ENCODE results near the gene GALNTL6.

Gene GALNTL6

DNA sequence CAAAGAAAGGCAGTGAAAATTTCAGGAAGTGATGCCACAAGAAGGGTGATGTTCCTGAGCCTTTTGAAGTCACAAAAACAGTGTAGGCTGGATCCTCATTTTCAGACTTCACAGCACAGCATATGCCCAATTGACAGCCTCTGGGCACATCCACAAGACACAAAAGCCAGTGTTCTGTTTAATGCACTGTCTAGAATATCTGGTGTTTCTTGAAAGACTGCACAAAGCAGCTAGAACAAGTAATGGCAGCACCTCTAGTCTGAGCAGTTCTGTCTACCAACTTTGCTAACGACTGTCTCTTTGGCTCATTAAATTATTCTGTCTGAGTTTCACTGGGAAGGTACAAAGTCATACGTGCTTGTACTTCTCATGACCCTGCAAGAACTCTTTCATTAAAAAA lies 938.3 kb downstream of the GALNTL6 start:
- H3K4me2 ChIP-seq (ENCODE audit: low read depth, low read length, poor library complexity, severe bottlenecking), result no peak overlapping the region
- H4K20me1 ChIP-seq (ENCODE audit: insufficient read depth, low read length, poor library complexity, severe bottlenecking), result no peaks in the 10 kb centered on the region
- TF ChIP-seq, protein P1, sequence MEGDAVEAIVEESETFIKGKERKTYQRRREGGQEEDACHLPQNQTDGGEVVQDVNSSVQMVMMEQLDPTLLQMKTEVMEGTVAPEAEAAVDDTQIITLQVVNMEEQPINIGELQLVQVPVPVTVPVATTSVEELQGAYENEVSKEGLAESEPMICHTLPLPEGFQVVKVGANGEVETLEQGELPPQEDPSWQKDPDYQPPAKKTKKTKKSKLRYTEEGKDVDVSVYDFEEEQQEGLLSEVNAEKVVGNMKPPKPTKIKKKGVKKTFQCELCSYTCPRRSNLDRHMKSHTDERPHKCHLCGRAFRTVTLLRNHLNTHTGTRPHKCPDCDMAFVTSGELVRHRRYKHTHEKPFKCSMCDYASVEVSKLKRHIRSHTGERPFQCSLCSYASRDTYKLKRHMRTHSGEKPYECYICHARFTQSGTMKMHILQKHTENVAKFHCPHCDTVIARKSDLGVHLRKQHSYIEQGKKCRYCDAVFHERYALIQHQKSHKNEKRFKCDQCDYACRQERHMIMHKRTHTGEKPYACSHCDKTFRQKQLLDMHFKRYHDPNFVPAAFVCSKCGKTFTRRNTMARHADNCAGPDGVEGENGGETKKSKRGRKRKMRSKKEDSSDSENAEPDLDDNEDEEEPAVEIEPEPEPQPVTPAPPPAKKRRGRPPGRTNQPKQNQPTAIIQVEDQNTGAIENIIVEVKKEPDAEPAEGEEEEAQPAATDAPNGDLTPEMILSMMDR (conservative IDR thresholded peaks at IDR 0.05; ENCODE audit: low read length), result no peak
- no peak for TF ChIP-seq EZH2phosphoT487 (IDR thresholded peaks at IDR 0.05; ENCODE audit: borderline replicate concordance)
- no peaks in the 10 kb centered on the region for H3K9me2 ChIP-seq (replicated peaks; ENCODE audit: low read depth, low read length)
- H3K4me3 ChIP-seq (ENCODE audit: low read length, poor library complexity, severe bottlenecking), result no peak overlapping the region
- no peaks in the 10 kb centered on the region for H3K36me3 ChIP-seq (ENCODE audit: insufficient read depth, low read length)
- H3F3A ChIP-seq (ENCODE audit: low read depth), result no peaks in the 10 kb centered on the region
- H3K9ac ChIP-seq (ENCODE audit: low read depth, low read length, poor library complexity, severe bottlenecking), result no peak overlapping the region
- H3K4me1 ChIP-seq (ENCODE audit: insufficient read depth, low read length, poor library complexity, severe bottlenecking), result no peaks in the 10 kb centered on the region
- H3K27me3 ChIP-seq (ENCODE audit: insufficient read depth, low read length, poor library complexity, severe bottlenecking), result no peaks in the 10 kb centered on the region
- no peak overlapping the region for H2AFZ ChIP-seq (ENCODE audit: low read length)
- H3K79me2 ChIP-seq (ENCODE audit: insufficient read depth, low read length), result no peaks in the 10 kb centered on the region
- H3K9me3 ChIP-seq (ENCODE audit: insufficient read depth, low read depth, low read length), result no peaks in the 10 kb centered on the region

DNA sequence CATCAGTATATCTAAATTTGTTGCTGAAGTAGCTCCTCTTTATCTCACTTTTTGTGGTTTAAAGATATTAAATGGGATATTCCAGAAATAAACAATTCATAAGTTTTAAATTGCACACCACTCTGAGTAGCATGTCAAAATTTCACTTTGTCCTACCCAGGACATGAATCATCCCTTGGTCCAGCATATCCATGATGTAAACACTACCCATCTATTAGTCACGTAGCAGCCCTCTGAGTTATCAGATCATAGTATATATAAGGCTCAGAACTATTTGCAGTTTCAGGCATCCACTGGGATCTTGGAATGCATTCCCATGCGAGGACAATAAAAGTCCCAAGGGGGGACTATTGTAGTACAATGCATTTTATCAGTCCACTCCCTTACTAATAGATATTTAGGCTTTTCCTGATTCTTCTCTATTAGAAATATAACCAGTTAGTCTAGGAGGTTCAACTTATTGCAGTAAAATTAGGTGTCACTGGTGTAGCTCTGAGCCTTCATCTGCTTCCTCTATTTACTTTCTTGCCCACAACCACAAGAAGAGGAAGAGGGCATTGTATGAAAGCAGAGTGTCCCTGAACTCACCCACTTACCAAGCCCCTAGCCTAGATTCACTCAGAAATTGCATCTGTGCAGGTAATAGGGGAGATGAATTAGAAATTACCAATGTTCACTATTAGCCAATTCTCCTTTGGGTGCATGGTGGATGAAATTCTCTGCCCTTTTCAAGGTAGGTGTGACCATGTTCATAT lies 945.6 kb downstream of the GALNTL6 start:
- no peaks in the 10 kb centered on the region for H4K20me1 ChIP-seq (ENCODE audit: insufficient read depth, low read length, poor library complexity, severe bottlenecking)
- no peaks in the 10 kb centered on the region for H3K36me3 ChIP-seq (ENCODE audit: insufficient read depth, low read length)
- no peaks in the 10 kb centered on the region for H3F3A ChIP-seq (ENCODE audit: low read depth)
- H3K27me3 ChIP-seq (ENCODE audit: insufficient read depth, low read length, poor library complexity, severe bottlenecking), result no peaks in the 10 kb centered on the region
- H3K4me3 ChIP-seq (ENCODE audit: low read length, poor library complexity, severe bottlenecking), result no peak overlapping the region
- no peaks in the 10 kb centered on the region for H3K9me3 ChIP-seq (ENCODE audit: insufficient read depth, low read depth, low read length)
- H2AFZ ChIP-seq (ENCODE audit: low read length), result no peak overlapping the region
- H3K9me2 ChIP-seq (replicated peaks; ENCODE audit: low read depth, low read length), result no peaks in the 10 kb centered on the region
- H3K79me2 ChIP-seq (ENCODE audit: insufficient read depth, low read length), result no peaks in the 10 kb centered on the region
- no peak overlapping the region for H3K9ac ChIP-seq (ENCODE audit: low read depth, low read length, poor library complexity, severe bottlenecking)
- no peak for TF ChIP-seq EZH2phosphoT487 (IDR thresholded peaks at IDR 0.05; ENCODE audit: borderline replicate concordance)
- TF ChIP-seq, protein P1 (conservative IDR thresholded peaks at IDR 0.05; ENCODE audit: low read length), result no peak
- H3K4me1 ChIP-seq (ENCODE audit: insufficient read depth, low read length, poor library complexity, severe bottlenecking), result no peaks in the 10 kb centered on the region
- no peak overlapping the region for H3K4me2 ChIP-seq (ENCODE audit: low read depth, low read length, poor library complexity, severe bottlenecking)

DNA sequence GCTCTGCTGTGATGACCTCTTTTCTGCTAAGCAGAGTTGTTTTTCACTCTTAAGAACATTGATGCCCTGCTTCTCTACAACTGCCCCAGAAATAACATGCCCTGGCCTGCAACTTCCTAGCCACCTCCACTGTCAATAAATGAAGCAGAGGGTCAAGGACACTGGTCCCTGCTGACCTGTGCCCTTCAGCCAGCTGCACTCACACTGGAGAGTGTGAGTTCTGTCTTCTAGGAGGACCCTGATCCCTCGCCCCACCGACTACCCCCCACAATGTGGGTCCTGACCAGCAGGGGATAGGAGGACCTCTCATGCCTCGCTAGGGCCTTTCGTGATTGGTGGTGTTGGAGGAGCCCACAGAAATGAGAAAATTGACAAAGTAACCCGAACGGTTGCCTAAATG lies 947.3 kb downstream of the GALNTL6 start:
- H3F3A ChIP-seq (ENCODE audit: low read depth), result no peaks in the 10 kb centered on the region
- H3K4me2 ChIP-seq (ENCODE audit: low read depth, low read length, poor library complexity, severe bottlenecking), result no peak overlapping the region
- H3K79me2 ChIP-seq (ENCODE audit: insufficient read depth, low read length), result no peaks in the 10 kb centered on the region
- no peak overlapping the region for H3K9ac ChIP-seq (ENCODE audit: low read depth, low read length, poor library complexity, severe bottlenecking)
- H3K4me3 ChIP-seq (ENCODE audit: low read length, poor library complexity, severe bottlenecking), result no peak overlapping the region
- no peaks in the 10 kb centered on the region for H3K27me3 ChIP-seq (ENCODE audit: insufficient read depth, low read length, poor library complexity, severe bottlenecking)
- TF ChIP-seq, protein P1 (conservative IDR thresholded peaks at IDR 0.05; ENCODE audit: low read length), result no peak
- TF ChIP-seq EZH2phosphoT487 (IDR thresholded peaks at IDR 0.05; ENCODE audit: borderline replicate concordance), result no peak
- H4K20me1 ChIP-seq (ENCODE audit: insufficient read depth, low read length, poor library complexity, severe bottlenecking), result no peaks in the 10 kb centered on the region
- H3K9me3 ChIP-seq (ENCODE audit: insufficient read depth, low read depth, low read length), result no peaks in the 10 kb centered on the region
- no peaks in the 10 kb centered on the region for H3K36me3 ChIP-seq (ENCODE audit: insufficient read depth, low read length)
- H3K4me1 ChIP-seq (ENCODE audit: insufficient read depth, low read length, poor library complexity, severe bottlenecking), result no peaks in the 10 kb centered on the region
- no peaks in the 10 kb centered on the region for H3K9me2 ChIP-seq (replicated peaks; ENCODE audit: low read depth, low read length)
- no peak overlapping the region for H2AFZ ChIP-seq (ENCODE audit: low read length)
